ENCODE results near the gene NRXN3. TPM values are rescaled to one million over a fixed set of nuclear protein-coding genes. Genes with fewer than 3 reads are reported as not detected.

NRXN3 gene
- total RNA-seq, 1 donor from 2014 or later: not detected

- intact Hi-C loops (cut with micrococcal nuclease): no loop called here
Measured at GRCh38 chr14:79437951-79438350, 1267.8 kb downstream of the NRXN3 start.

GRCh38 chr14:79438696-79439342 is 1268.6 kb downstream of the NRXN3 start:
- intact Hi-C loops (cut with micrococcal nuclease): no loop called here

GRCh38 chr14:79442786-79443185 is 1272.6 kb downstream of the NRXN3 start:
- intact Hi-C loops (cut with micrococcal nuclease): no loop called here

GRCh38 chr14:79443602-79444001 is 1273.4 kb downstream of the NRXN3 start:
- intact Hi-C loops (cut with micrococcal nuclease): no loop called here

GRCh38 chr14:79448960-79449359 is 1278.8 kb downstream of the NRXN3 start:
- intact Hi-C loops (cut with micrococcal nuclease): no loop called here

- intact Hi-C loops (cut with micrococcal nuclease): no loop called here
Measured at GRCh38 chr14:79451601-79452000, 1281.4 kb downstream of the NRXN3 start.

- intact Hi-C loops (cut with micrococcal nuclease): no loop called here
Measured at GRCh38 chr14:79453276-79453675, 1283.1 kb downstream of the NRXN3 start.

GRCh38 chr14:79464468-79464867 is 1294.3 kb downstream of the NRXN3 start:
- intact Hi-C loops (cut with micrococcal nuclease): no loop called here

- intact Hi-C loops (cut with micrococcal nuclease): no loop called here
Measured at GRCh38 chr14:79465651-79466050, 1295.5 kb downstream of the NRXN3 start.

- intact Hi-C loops (cut with micrococcal nuclease): no loop called here
Measured at GRCh38 chr14:79466938-79467527, 1296.9 kb downstream of the NRXN3 start.

- intact Hi-C loops (cut with micrococcal nuclease): no loop called here
Measured at GRCh38 chr14:79467835-79468234, 1297.7 kb downstream of the NRXN3 start.

- intact Hi-C loops (cut with micrococcal nuclease): no loop called here
Measured at GRCh38 chr14:79468486-79468885, 1298.3 kb downstream of the NRXN3 start.

- intact Hi-C loops (cut with micrococcal nuclease): no loop called here
Measured at GRCh38 chr14:79473651-79474050, 1303.5 kb downstream of the NRXN3 start.

GRCh38 chr14:79475887-79476532 is 1305.8 kb downstream of the NRXN3 start:
- intact Hi-C loops (cut with micrococcal nuclease): no loop called here

GRCh38 chr14:79476552-79476951 is 1306.4 kb downstream of the NRXN3 start:
- intact Hi-C loops (cut with micrococcal nuclease): no loop called here

GRCh38 chr14:79480212-79480611 is 1310.0 kb downstream of the NRXN3 start:
- intact Hi-C loops (cut with micrococcal nuclease): no loop called here

- intact Hi-C loops (cut with micrococcal nuclease): no loop called here
Measured at GRCh38 chr14:79482825-79483224, 1312.7 kb downstream of the NRXN3 start.

GRCh38 chr14:79483477-79484388 is 1313.6 kb downstream of the NRXN3 start:
- intact Hi-C loops (cut with micrococcal nuclease): no loop called here

- intact Hi-C loops (cut with micrococcal nuclease): no loop called here
Measured at GRCh38 chr14:79487632-79488031, 1317.5 kb downstream of the NRXN3 start.

GRCh38 chr14:79491161-79491560 is 1321.0 kb downstream of the NRXN3 start:
- intact Hi-C loops (cut with micrococcal nuclease): no loop called here

GRCh38 chr14:79493081-79493645 is 1323.0 kb downstream of the NRXN3 start:
- intact Hi-C loops (cut with micrococcal nuclease): no loop called here

Measured in T-helper 1 cell treated with Interleukin-12 subunit alpha and Interleukin-12 subunit beta and Interleukin-4 antibody, amounts not matched to agents 30 ng/mL and 1 ng/mL, for 36 hours (primary cell).